22Rv1 (cell line): ENCODE data around the gene SASH1.

Experiments
- ZFX ChIP-seq: fragments of 450-650 bp; IDR thresholded peaks from 2 replicates; pipeline ENCODE4 v1.6.1; 2017; ENCODE audit warnings: antibody characterized with exemption, borderline replicate concordance
- TF ChIP-seq, protein P1 (sequence below): fragments of 450-650 bp; IDR thresholded peaks from 2 replicates; pipeline ENCODE4 v1.5.1; 2017; ENCODE audit warnings: mild to moderate bottlenecking

DNA sequence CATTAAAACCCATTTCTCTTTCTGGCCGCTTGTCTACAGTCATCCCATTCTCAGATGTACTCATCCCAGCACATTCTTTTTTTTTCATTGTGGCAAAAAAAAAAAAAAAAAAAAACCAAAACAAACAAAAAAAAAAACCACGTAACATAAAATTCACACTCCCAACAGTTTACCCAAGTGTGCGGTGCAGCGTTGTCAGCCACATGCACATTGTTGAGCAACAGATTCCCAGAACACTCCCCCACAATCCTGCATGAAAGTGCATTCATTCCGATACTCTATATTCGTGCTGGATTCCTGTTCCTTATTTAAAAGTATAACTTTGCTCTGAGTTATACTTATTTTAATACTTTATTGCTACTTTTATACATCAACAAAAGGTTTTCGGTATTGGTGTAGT, 96.0 kb downstream of the SASH1 start:
- TF ChIP-seq, protein P1, sequence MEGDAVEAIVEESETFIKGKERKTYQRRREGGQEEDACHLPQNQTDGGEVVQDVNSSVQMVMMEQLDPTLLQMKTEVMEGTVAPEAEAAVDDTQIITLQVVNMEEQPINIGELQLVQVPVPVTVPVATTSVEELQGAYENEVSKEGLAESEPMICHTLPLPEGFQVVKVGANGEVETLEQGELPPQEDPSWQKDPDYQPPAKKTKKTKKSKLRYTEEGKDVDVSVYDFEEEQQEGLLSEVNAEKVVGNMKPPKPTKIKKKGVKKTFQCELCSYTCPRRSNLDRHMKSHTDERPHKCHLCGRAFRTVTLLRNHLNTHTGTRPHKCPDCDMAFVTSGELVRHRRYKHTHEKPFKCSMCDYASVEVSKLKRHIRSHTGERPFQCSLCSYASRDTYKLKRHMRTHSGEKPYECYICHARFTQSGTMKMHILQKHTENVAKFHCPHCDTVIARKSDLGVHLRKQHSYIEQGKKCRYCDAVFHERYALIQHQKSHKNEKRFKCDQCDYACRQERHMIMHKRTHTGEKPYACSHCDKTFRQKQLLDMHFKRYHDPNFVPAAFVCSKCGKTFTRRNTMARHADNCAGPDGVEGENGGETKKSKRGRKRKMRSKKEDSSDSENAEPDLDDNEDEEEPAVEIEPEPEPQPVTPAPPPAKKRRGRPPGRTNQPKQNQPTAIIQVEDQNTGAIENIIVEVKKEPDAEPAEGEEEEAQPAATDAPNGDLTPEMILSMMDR: no peak
- TF ChIP-seq ZFX: no peak
